Inflammatory macrophage treated with lipopolysaccharide for 1 hour (primary cell): ENCODE results near the gene MAD1L1.

Experiments used
- DNase-seq, 2 donors: peaks; one replicate each; pipeline ENCODE4 v3.0.0-alpha.2; 2020 to 2022

Gene MAD1L1

GRCh38 chr7:2019711-2020511, 212.8 kb downstream of the MAD1L1 start:
- DNase-seq, result peak; percentile 87 to 94

GRCh38 chr7:2019461-2019710, 213.4 kb downstream of the MAD1L1 start:
- no peak for DNase-seq

DNA sequence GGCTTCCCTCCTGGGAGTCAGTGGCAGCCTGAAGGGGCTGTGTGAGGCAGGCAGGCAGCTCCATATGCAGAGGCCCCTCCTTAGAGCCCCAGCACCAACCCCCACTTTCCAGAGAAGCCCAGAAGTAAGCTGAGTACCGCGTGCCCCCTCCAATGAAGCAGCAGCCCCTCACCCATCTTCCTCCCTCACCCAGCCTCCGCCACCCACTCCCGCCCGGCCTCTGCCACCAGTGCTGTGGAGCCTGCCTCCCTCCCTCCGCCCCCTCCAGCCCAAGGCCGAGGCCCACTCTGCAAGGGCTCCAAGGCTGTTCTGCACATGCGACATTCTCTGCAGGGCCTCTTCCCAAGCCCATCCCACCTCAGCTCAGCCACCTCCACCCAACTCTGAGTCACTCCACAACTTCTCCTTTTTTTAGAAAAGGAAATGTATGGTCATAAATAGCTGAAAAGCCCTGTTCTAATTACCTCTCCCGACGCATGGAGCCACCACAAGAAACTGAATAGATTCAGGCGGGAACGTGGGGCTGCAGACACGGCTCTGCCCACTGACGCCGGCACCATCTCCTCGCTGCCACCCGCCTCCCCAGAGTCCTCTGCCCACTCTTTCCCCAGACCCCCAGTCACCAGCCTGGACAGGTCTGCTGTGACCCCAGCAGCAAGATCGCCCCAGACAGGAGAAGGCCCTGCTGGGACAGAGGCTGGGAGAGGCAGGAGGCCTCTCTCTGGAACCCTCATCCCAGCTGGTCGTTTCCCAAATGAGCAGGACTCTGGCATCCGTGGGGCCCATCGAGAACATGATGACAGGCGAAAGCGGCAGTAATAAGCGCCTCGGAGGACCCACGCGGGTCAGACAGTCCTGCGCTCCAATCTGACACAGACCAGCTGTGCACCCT, 213.9 kb downstream of the MAD1L1 start:
- peak; percentile 84 to 88 for DNase-seq

DNA sequence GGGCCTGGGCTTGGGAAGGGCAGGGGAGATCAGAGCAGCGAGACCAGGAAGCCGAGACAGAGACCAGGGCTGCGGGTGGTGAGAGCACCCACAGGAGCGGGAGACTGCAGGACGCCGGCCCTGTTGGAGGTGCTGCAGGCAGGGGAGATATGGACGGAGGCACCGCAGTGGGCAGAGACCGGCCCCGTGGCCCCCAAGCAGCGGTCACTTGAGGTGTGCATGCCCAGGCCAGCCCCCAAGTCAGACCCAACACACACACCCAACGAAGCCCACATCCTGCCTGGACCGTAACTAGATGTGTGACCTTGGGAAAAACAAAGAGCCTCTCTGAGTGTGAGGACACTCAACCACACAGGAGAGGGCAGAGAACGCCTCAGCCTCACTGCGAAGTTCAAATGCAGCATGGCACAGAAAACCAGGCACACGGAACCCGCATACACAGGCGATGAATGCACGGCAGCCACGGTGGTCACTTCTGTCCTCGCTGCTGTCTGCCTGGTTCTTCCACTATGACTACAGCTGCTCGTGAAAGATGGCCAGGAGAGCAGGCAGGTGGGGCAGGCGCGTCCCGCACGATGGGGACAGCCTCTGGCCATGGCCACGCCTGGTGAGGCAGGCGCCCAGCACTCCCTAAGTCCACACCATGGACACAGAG, 214.7 kb downstream of the MAD1L1 start:
- no peak for DNase-seq

GRCh38 chr7:2017481-2017891, 215.3 kb downstream of the MAD1L1 start:
- DNase-seq, result no peak

DNA sequence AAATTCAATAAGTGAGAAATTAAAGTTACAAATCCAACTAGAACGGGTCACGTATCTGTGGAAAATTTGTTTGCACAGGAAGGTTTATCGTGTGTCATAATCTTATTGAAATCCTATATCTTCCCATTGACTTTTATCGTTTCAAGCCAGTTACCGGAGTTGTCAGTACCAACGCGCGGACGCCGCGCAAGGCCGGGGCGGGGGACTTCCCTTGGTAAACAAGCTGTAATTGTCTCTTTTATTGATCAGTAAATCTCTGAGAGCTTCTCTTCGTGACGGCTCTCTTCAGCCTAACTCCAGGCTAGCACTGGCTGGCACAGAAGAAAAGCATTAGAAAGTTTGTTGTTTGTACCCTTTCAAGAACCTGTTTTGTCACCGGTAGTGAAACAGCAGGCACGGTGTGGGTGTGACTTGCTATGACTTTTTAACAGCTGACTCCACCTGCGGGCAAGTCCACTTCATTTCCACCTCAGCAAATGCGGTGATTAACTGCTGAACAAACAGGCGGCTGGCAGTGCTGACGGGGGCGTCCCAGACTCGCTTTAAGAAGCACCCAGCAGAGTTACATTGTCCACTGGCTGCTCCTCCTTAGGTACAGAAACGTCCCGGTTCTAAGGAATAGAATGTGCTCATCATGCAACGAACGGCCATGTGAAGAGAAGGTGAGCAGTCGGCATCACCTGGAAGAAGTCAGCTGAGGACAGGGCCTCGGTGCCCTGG, 215.8 kb downstream of the MAD1L1 start:
- DNase-seq, result no peak

DNA sequence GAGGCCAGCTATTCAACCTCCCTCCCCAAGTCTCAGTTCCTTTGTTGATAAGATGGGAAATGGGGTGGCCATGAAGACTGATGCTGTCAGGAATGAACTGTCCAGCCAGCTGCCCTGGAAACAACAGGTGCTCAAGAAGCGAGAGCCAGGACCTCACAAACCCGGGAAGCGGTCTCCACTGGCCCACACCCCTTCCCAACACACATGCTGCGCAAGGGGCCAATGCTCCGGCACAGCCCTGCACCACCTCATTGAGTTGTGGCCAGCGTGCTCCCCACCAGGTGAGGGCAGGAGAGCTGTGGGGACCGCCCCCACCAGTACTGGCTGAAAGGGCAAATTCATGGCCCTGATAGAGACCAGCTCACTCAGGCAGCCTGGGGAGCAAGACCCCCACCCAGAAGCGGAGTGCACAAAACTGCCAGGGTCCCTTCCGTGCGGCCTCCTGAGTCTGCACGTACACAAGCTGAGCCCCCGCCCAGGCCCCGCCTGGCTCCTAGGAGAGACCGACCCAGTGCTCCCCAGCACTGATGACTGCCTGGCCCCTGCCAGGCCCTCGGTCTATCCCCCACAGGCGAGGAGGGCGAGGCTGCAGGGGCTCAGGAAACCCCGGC, 216.6 kb downstream of the MAD1L1 start:
- no peak for DNase-seq

- no peak for DNase-seq
Observed at GRCh38 chr7:2015251-2015871, 217.4 kb downstream of the MAD1L1 start.

- no peak for DNase-seq
Observed at GRCh38 chr7:2014391-2015241, 218.1 kb downstream of the MAD1L1 start.

GRCh38 chr7:2013381-2014311, 219.1 kb downstream of the MAD1L1 start:
- DNase-seq, result no peak

GRCh38 chr7:2012981-2013380, 219.8 kb downstream of the MAD1L1 start:
- no peak for DNase-seq

DNA sequence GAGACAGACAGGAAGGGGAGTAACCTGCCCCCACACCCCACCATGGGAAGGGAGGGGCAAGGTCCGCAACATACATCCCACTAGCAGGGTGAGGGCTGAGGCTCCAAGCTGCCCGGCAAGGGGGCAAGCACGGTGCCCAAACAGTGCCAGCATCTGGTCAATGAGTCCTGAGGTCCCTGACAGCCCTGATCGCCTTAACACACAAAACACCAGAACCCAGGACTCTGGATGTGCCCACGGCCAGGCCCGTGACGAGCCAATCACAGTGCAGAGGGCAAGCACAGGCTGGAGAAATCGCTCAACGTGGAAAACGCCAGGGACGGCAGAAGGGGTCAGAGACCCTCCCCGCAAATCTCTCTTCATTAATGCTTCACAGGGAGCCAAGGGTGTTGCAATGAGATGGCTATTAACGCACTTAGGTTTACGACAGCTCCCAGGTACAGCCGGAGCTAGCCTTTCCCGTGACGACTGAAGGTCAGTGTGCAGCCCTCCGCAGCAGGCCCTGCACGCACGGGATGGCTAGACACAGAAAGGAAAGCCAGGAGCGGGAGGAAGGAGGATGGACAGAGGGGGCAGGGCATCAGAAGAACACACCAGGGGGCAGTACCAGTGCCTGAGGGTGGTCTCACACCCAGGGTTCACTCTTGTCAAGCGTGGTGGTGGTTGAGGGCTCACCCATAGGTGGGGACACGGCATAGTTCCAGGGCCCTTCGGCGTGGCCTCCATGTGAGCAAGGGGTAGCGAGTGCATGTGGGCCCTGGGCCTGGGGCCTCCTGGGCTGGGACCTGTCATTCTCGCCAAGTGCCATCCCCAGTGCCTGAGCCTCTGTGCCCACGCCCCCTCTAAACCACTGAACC, 220.5 kb downstream of the MAD1L1 start:
- DNase-seq, result no peak

DNA sequence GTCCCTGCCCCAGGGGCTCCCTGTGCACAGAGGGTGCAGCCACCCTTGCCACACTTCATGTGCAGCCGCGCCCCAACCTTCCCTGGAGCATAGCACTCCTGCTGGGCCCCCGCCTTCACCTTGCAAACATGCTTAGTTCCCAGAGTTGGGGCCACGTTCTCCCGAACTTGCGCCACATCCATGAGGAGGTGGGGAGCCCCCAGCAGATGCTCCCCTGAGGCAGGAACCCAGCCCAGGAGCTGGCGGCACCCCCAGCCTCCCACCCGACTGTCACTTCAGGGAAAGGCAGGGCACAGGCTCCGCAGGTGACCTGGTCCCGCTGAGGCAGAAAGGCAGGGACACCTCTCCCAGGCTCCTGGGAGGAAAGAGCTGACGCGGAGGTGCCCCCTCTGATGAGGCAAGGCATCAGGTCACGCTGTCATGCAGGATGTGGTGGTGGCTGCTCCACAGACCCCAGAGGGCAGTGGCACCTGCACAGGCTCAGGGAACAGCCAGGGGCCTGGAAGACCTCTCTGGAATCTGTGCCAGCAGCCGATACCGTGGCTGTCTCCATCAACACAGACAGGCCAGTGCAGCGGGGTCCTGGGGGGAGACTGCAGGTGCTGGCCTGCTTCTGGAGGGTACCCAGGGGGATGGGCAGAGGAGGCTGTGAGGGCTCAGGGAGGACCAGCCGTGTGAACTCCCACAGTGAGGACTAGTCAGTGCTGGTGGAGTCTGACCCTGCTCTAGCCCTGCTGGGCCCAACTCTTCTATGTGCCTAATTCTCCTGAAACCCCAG, 221.3 kb downstream of the MAD1L1 start:
- DNase-seq, result no peak

DNA sequence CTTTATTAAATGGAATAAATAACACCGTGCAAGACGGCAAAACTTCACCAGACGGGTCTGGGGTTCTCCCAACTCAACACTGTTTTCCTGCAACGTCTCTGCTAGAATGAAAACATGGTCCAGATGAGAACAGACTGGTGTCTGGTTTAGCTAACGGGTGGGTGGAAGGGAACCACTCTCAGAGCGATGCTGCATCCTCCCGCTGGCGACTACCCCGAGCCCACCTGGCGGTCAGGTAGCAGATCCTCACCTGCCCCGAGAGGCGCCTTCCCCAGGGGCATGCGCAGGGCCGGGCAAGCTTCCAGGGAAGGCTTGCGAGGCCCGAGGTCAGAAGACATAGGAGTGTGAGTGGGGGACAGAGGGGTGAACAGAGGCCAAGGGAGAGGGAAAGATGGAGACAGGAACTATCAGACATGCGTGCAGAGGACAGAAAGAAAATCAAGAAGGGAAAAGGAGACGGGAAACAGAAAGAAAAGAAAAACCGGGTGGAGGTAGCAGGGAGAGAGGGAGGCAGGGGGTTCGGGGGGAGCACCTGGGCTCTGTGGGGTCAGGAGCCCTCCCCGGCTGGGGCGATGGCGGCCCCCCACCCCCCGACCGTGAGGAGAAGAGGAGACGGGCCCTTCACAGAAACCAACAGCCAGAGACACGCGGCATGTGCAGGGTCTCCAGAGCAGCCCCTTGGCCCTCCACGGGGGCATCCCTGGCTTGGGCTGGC, 222.0 kb downstream of the MAD1L1 start:
- no peak for DNase-seq

DNA sequence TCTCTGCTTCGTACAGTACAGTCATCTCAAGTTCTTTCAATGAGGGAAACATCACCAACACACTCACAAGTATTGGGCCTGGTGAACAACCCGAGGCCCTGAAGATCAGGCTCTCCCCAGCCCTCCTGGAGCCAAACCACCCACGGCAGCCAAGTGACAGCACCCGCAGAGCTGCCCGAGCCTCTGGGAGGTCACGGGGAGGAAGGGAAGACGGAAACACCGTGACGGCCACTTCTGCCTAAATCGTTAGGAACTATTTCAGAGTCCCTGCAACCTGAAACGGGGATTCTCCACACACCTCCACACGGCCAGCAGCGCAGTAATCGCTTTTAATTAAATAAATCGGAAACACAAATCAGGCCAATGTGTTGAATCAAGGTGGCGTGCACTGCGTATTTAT, 222.6 kb downstream of the MAD1L1 start:
- no peak for DNase-seq

GRCh38 chr7:2009541-2010001, 223.2 kb downstream of the MAD1L1 start:
- DNase-seq, result no peak

GRCh38 chr7:2008936-2009540, 223.7 kb downstream of the MAD1L1 start:
- no peak for DNase-seq
